ENCODE results near the gene ANKRD10.

Gene ANKRD10

GRCh38 chr13:110828705-110829104 is 86.2 kb downstream of the ANKRD10 start:
- DNase-seq, result no peak
